Measurements from ENCODE around the gene TINAG.
A peak's percentile ranks its signal among the peaks of the same experiment; 100 is the strongest.

Gene TINAG

GRCh38 chr6:54264581-54265272 is 43.5 kb upstream of the TINAG start:
- Histone ChIP-seq H3K79me2 (ENCODE audit: insufficient read depth, low read depth) (no peaks in the 10 kb centered on the region), H3K27me3 (ENCODE audit: insufficient read depth, low read depth) (no peaks in the 10 kb centered on the region), H3K4me3 (IDR thresholded peaks at IDR 0.05; ENCODE audit: insufficient read depth, low read depth, low read length) (no peak overlapping the region), H2AFZ (ENCODE audit: low read depth) (no peak overlapping the region), H3K9ac (no peak overlapping the region), H4K20me1 (ENCODE audit: insufficient read depth) (no peaks in the 10 kb centered on the region), H3K4me1 (ENCODE audit: low read depth, poor library complexity, severe bottlenecking) (no peaks in the 10 kb centered on the region), H3K27ac (no peak overlapping the region), H3K4me2 (no peak overlapping the region), H3K36me3 (ENCODE audit: insufficient read depth) (no peaks in the 10 kb centered on the region)
- TF ChIP-seq, protein P1, sequence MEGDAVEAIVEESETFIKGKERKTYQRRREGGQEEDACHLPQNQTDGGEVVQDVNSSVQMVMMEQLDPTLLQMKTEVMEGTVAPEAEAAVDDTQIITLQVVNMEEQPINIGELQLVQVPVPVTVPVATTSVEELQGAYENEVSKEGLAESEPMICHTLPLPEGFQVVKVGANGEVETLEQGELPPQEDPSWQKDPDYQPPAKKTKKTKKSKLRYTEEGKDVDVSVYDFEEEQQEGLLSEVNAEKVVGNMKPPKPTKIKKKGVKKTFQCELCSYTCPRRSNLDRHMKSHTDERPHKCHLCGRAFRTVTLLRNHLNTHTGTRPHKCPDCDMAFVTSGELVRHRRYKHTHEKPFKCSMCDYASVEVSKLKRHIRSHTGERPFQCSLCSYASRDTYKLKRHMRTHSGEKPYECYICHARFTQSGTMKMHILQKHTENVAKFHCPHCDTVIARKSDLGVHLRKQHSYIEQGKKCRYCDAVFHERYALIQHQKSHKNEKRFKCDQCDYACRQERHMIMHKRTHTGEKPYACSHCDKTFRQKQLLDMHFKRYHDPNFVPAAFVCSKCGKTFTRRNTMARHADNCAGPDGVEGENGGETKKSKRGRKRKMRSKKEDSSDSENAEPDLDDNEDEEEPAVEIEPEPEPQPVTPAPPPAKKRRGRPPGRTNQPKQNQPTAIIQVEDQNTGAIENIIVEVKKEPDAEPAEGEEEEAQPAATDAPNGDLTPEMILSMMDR (conservative IDR thresholded peaks at IDR 0.05; ENCODE audit: low read depth, low read length) = no peak

GRCh38 chr6:54266400-54266923 is 41.8 kb upstream of the TINAG start:
- Histone ChIP-seq H3K36me3 (ENCODE audit: insufficient read depth) (no peaks in the 10 kb centered on the region), H3K4me2 (no peak overlapping the region), H3K4me1 (ENCODE audit: low read depth, poor library complexity, severe bottlenecking) (no peaks in the 10 kb centered on the region), H4K20me1 (ENCODE audit: insufficient read depth) (no peaks in the 10 kb centered on the region), H3K79me2 (ENCODE audit: insufficient read depth, low read depth) (no peaks in the 10 kb centered on the region), H3K4me3 (IDR thresholded peaks at IDR 0.05; ENCODE audit: insufficient read depth, low read depth, low read length) (no peak overlapping the region), H3K27me3 (ENCODE audit: insufficient read depth, low read depth) (no peaks in the 10 kb centered on the region), H3K9ac (no peak overlapping the region), H2AFZ (ENCODE audit: low read depth) (no peak overlapping the region), H3K27ac (no peak overlapping the region)
- TF ChIP-seq, protein P1 (conservative IDR thresholded peaks at IDR 0.05; ENCODE audit: low read depth, low read length) = no peak

DNA sequence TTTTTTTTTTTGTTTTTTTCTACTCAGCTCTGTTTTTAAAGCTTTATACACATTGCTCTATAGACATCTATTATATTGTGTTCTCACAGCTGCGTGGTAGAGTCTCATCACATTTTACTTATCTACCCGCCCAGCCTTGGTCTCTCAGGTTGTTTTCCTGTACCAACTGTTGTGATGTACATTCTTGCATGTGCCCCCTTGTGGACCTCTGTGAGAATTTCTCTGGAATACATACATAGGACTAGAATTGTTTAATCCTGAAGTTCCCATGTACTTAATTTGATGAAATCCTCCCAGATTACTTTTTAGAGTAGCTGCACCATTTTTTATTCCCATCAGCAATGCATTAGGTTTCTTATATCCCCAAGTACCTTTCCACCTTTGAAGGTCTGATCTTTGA is 40.4 kb upstream of the TINAG start:
- no peaks in the 10 kb centered on the region for H3K79me2 ChIP-seq (ENCODE audit: insufficient read depth, low read depth)
- H3K9ac ChIP-seq = no peak overlapping the region
- TF ChIP-seq, protein P1 (conservative IDR thresholded peaks at IDR 0.05; ENCODE audit: low read depth, low read length) = peak; percentile 66
- no peaks in the 10 kb centered on the region for H3K36me3 ChIP-seq (ENCODE audit: insufficient read depth)
- H2AFZ ChIP-seq (ENCODE audit: low read depth) = no peak overlapping the region
- H4K20me1 ChIP-seq (ENCODE audit: insufficient read depth) = no peaks in the 10 kb centered on the region
- no peaks in the 10 kb centered on the region for H3K4me1 ChIP-seq (ENCODE audit: low read depth, poor library complexity, severe bottlenecking)
- no peaks in the 10 kb centered on the region for H3K27me3 ChIP-seq (ENCODE audit: insufficient read depth, low read depth)
- no peak overlapping the region for H3K4me3 ChIP-seq (IDR thresholded peaks at IDR 0.05; ENCODE audit: insufficient read depth, low read depth, low read length)
- H3K4me2 ChIP-seq = no peak overlapping the region
- no peak overlapping the region for H3K27ac ChIP-seq

GRCh38 chr6:54273214-54273820 is 34.9 kb upstream of the TINAG start:
- H4K20me1 ChIP-seq (ENCODE audit: insufficient read depth) = no peaks in the 10 kb centered on the region
- no peak overlapping the region for H2AFZ ChIP-seq (ENCODE audit: low read depth)
- no peaks in the 10 kb centered on the region for H3K27me3 ChIP-seq (ENCODE audit: insufficient read depth, low read depth)
- H3K36me3 ChIP-seq (ENCODE audit: insufficient read depth) = no peaks in the 10 kb centered on the region
- H3K27ac ChIP-seq = no peak overlapping the region
- no peak overlapping the region for H3K4me3 ChIP-seq (IDR thresholded peaks at IDR 0.05; ENCODE audit: insufficient read depth, low read depth, low read length)
- H3K4me1 ChIP-seq (ENCODE audit: low read depth, poor library complexity, severe bottlenecking) = no peaks in the 10 kb centered on the region
- H3K79me2 ChIP-seq (ENCODE audit: insufficient read depth, low read depth) = no peaks in the 10 kb centered on the region
- no peak overlapping the region for H3K9ac ChIP-seq
- H3K4me2 ChIP-seq = no peak overlapping the region
- TF ChIP-seq, protein P1 (conservative IDR thresholded peaks at IDR 0.05; ENCODE audit: low read depth, low read length) = no peak

All from KMS-11 (cell line).